ENCODE measurements around the gene ELFN2. TPM values are rescaled to one million over a fixed set of nuclear protein-coding genes. Genes with fewer than 3 reads are reported as not detected.

The ELFN2 gene
- polyA plus RNA-seq, 2 of the 4 experiments (the other 2 are of a cell fraction): 0.94 to 8.1 TPM

DNA sequence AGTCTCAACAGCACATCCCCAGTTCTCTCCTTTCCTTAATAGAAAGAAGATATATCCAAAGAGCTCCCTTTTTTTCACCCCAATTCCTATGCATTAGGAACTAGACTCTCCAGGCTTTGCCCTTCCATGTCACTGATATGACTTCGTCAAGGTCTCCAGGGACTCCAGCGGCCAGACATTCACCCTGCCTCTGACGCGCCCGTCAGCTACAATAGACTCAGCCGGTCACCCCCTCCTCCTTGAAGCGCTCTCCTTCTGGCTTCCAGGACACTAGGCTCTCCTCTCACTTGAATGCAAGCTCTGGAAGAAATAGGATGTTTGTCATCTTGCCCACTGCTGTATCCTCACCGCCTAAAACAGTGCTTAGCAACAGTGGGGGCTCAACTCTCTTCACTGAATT lies 14.9 kb upstream of the ELFN2 start:
- DNase-seq (ENCODE audit: low read depth in 1 of 2, low spot score in 1 of 2) (no peak), FAIRE-seq (no peak), ATAC-seq (no peak)
- H3K4me2 ChIP-seq: no peak overlapping the region
- ChIA-PET CTCF (interaction anchor here (1.0 to 2.6 kb wide), 5 partner anchors 10 to 126 kb away, joined by 3 to 12 read pairs (median 4); no protein-coding TSS in a partner anchor), POLR2A (interaction anchor here (0.6 kb wide), 1 partner anchor 558 kb away, joined by 3 read pairs; no protein-coding TSS in a partner anchor)
- no peak for TF ChIP-seq FOSB (CRISPR knock-in tag; IDR thresholded peaks at IDR 0.05)
- WGBS (ENCODE audit: missing lambda C conversion rate): 92% methylated on average over 8 of the region's 8 CpGs
- no peak overlapping the region for H3K4me3 ChIP-seq
- peaks cover 8% of the 10 kb centered on the region; the same call in 1 of the 3 replicates for H3K4me1 ChIP-seq
- peaks cover 17% of the 10 kb centered on the region for H3K9me3 ChIP-seq
- no peak overlapping the region for H3K27ac ChIP-seq

DNA sequence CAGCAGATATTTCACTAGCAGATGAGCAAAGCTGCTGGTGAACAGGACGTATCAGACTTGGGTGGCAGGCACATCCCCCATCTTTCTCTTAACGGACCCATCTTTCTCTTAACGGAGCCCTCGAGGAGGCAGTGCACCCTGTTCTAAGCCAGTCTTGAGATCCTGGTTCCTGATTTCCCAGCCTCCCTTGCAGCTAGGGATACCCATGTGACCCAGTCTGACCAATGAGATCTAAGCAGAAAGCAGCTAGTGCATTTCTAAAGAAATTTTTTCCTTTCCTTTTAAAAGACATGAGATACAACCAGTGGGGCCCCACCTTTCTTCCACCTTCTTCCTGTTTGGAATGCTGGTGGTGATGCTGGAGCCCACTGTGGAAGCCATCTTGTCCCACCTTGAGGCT lies 13.6 kb upstream of the ELFN2 start:
- Histone ChIP-seq H3K4me1 (peaks cover 4% of the 10 kb centered on the region; the same call in 1 of the 3 replicates), H3K4me3 (no peak overlapping the region), H3K9me3 (peaks cover 17% of the 10 kb centered on the region), H3K27ac (no peak overlapping the region), H3K4me2 (no peak overlapping the region)
- 60% methylated on average over 4 of the region's 4 CpGs for WGBS (ENCODE audit: missing lambda C conversion rate)
- peak in 1 of 2 experiments; percentile 29 for DNase-seq (ENCODE audit: low read depth in 1 of 2, low spot score in 1 of 2)
- FAIRE-seq: no peak
- TF ChIP-seq, protein P1, sequence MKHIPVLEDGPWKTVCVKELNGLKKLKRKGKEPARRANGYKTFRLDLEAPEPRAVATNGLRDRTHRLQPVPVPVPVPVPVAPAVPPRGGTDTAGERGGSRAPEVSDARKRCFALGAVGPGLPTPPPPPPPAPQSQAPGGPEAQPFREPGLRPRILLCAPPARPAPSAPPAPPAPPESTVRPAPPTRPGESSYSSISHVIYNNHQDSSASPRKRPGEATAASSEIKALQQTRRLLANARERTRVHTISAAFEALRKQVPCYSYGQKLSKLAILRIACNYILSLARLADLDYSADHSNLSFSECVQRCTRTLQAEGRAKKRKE (CRISPR knock-in tag; IDR thresholded peaks at IDR 0.05; ENCODE audit: low read depth): no peak
- TF ChIP-seq, protein P2, sequence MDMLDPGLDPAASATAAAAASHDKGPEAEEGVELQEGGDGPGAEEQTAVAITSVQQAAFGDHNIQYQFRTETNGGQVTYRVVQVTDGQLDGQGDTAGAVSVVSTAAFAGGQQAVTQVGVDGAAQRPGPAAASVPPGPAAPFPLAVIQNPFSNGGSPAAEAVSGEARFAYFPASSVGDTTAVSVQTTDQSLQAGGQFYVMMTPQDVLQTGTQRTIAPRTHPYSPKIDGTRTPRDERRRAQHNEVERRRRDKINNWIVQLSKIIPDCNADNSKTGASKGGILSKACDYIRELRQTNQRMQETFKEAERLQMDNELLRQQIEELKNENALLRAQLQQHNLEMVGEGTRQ (IDR thresholded peaks at IDR 0.05): peak; percentile 42; the same call in 1 of the 2 replicates
- CTCF ChIA-PET: interaction anchor here (0.8 to 1.5 kb wide), 5 partner anchors 8 to 124 kb away, joined by 3 to 5 read pairs (median 3); no protein-coding TSS in a partner anchor
- ATAC-seq: no peak
- POLR2A ChIA-PET: no interaction called here

DNA sequence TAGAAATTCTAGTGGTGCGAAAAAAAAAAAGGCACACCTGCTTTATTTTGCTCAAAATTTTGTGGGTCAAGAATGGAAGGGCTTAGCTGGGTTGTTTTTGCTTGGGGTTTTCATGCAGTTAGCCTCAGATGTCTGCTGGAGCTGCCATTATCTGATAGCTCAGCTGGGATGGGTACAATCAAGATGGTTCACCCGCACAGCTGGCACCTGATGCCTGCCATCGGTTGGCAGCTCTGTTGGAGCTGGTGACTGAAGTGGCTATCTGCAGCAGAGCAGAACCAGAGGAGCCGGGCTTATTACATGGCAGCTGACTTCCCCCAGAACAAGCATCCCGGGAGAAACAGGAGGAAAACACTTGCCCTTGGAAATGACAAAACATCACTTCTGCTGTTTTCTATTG lies 12.1 kb upstream of the ELFN2 start:
- Histone ChIP-seq H3K27ac (no peak overlapping the region), H3K4me2 (no peak overlapping the region), H3K4me3 (no peak overlapping the region), H3K4me1 (peaks cover 4% of the 10 kb centered on the region; the same call in 2 of the 3 replicates), H3K9me3 (peaks cover 17% of the 10 kb centered on the region)
- DNase-seq (ENCODE audit: low read depth in 1 of 2, low spot score in 1 of 2) (no peak), FAIRE-seq (no peak), ATAC-seq (no peak)
- ChIA-PET POLR2A (interaction anchor here (0.7 kb wide), 1 partner anchor 38 kb away, joined by 6 read pairs; no protein-coding TSS in a partner anchor), CTCF (interaction anchor here (0.5 to 3.8 kb wide), 6 partner anchors 10 to 814 kb away, joined by 3 to 23 read pairs (median 3); no protein-coding TSS in a partner anchor)
- WGBS (ENCODE audit: missing lambda C conversion rate): 57% methylated on average over 5 of the region's 5 CpGs
- no peak for TF ChIP-seq GATA3 (IDR thresholded peaks at IDR 0.05; ENCODE audit: borderline replicate concordance)
- TF ChIP-seq ZNF302 (CRISPR knock-in tag; IDR thresholded peaks at IDR 0.05): no peak
- no peak for TF ChIP-seq CBX8 (IDR thresholded peaks at IDR 0.05)
- no peak for TF ChIP-seq CEBPB (IDR thresholded peaks at IDR 0.05)
- no peak for TF ChIP-seq MAFK (IDR thresholded peaks at IDR 0.05; ENCODE audit: partially characterized antibody)
- no peak for TF ChIP-seq FOSL2 (IDR thresholded peaks at IDR 0.05)
- no peak for TF ChIP-seq FOSL2 (CRISPR knock-in tag; IDR thresholded peaks at IDR 0.05)
- no peak for TF ChIP-seq POLR2AphosphoS2 (conservative IDR thresholded peaks at IDR 0.05; ENCODE audit: low read length)
- no peak for TF ChIP-seq KDM1A (IDR thresholded peaks at IDR 0.05; ENCODE audit: low read depth)
- TF ChIP-seq SMC3 (IDR thresholded peaks at IDR 0.05): no peak
- TF ChIP-seq, protein P2 (IDR thresholded peaks at IDR 0.05): no peak

DNA sequence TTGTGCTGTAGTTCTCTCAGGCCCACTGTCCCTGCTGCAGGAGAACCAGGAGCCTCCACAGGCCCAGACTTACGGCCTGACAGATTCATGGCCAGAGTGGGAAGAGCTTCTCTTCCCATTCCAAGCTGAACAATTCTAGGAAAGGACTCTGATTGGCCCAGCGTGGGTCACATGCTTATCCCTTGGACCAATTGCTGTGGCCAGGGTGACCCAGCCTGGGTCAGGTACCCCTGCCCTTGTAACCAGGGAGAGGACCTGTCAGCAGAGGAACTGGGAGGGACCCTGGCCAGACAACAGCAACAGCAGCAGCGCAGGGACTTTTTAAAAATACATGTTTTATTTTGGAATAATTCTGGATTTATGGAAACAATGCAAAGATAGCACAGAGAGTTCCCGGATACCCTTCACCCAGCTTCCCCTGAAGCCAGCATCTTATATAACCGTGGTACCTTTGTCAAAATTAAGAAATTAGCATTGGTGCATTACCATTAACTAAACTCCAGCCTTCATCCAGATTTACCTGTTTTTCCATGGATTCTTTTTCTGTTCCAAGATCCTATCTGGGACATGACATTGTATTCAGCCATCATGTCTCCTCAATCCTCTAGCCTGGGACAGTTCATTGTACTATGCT lies 8.8 kb upstream of the ELFN2 start:
- no peak for FAIRE-seq
- H3K4me3 ChIP-seq: no peak overlapping the region
- 79% methylated on average over 4 of the region's 5 CpGs for WGBS (ENCODE audit: missing lambda C conversion rate)
- peaks cover 25% of the 10 kb centered on the region for H3K4me1 ChIP-seq
- ChIA-PET POLR2A (no interaction called here), CTCF (interaction anchor here (1.3 to 3.1 kb wide), 2 partner anchors 19 to 21 kb away, joined by 4 to 11 read pairs; no protein-coding TSS in a partner anchor)
- H3K4me2 ChIP-seq: no peak overlapping the region
- ATAC-seq: no peak
- DNase-seq (ENCODE audit: low read depth in 1 of 2, low spot score in 1 of 2): no peak
- peaks cover 19% of the 10 kb centered on the region for H3K9me3 ChIP-seq
- H3K27ac ChIP-seq: peak overlapping the region in 1 of 2 experiments; percentile 97; a peak in 2 of 6 replicates
- TF ChIP-seq HDAC2 (IDR thresholded peaks at IDR 0.05) (no peak), KDM1A (IDR thresholded peaks at IDR 0.05; ENCODE audit: low read depth) (no peak), CHD2 (IDR thresholded peaks at IDR 0.05; ENCODE audit: low read length, partially characterized antibody) (no peak), HOXA7 (CRISPR knock-in tag; IDR thresholded peaks at IDR 0.05) (no peak), TP53 (CRISPR knock-in tag; IDR thresholded peaks at IDR 0.05) (no peak), NPAS2 (CRISPR knock-in tag; IDR thresholded peaks at IDR 0.05; ENCODE audit: borderline replicate concordance) (no peak), BHLHE40 (IDR thresholded peaks at IDR 0.05; ENCODE audit: low read depth, low read length) (no peak)
- TF ChIP-seq, protein P3, sequence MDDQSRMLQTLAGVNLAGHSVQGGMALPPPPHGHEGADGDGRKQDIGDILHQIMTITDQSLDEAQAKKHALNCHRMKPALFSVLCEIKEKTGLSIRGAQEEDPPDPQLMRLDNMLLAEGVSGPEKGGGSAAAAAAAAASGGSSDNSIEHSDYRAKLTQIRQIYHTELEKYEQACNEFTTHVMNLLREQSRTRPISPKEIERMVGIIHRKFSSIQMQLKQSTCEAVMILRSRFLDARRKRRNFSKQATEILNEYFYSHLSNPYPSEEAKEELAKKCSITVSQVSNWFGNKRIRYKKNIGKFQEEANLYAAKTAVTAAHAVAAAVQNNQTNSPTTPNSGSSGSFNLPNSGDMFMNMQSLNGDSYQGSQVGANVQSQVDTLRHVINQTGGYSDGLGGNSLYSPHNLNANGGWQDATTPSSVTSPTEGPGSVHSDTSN (IDR thresholded peaks at IDR 0.05): no peak
- TF ChIP-seq, protein P4, sequence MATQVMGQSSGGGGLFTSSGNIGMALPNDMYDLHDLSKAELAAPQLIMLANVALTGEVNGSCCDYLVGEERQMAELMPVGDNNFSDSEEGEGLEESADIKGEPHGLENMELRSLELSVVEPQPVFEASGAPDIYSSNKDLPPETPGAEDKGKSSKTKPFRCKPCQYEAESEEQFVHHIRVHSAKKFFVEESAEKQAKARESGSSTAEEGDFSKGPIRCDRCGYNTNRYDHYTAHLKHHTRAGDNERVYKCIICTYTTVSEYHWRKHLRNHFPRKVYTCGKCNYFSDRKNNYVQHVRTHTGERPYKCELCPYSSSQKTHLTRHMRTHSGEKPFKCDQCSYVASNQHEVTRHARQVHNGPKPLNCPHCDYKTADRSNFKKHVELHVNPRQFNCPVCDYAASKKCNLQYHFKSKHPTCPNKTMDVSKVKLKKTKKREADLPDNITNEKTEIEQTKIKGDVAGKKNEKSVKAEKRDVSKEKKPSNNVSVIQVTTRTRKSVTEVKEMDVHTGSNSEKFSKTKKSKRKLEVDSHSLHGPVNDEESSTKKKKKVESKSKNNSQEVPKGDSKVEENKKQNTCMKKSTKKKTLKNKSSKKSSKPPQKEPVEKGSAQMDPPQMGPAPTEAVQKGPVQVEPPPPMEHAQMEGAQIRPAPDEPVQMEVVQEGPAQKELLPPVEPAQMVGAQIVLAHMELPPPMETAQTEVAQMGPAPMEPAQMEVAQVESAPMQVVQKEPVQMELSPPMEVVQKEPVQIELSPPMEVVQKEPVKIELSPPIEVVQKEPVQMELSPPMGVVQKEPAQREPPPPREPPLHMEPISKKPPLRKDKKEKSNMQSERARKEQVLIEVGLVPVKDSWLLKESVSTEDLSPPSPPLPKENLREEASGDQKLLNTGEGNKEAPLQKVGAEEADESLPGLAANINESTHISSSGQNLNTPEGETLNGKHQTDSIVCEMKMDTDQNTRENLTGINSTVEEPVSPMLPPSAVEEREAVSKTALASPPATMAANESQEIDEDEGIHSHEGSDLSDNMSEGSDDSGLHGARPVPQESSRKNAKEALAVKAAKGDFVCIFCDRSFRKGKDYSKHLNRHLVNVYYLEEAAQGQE (IDR thresholded peaks at IDR 0.05): no peak

All from A549 (cell line).